ENCODE data around the gene IPCEF1.

GRCh38 chr6:154239392-154239791 is 117.2 kb downstream of the IPCEF1 start:
- TF ChIP-seq CTCF (conservative IDR thresholded peaks at IDR 0.05; ENCODE audit: low read depth, low read length) (no peak), POLR2A (IDR thresholded peaks at IDR 0.05; ENCODE audit: low read depth, low read length) (no peak), MAFK (IDR thresholded peaks at IDR 0.05; ENCODE audit: low read depth, low read length) (no peak), NFE2L2 (IDR thresholded peaks at IDR 0.05; ENCODE audit: low read depth, low read length) (no peak), CHD1 (IDR thresholded peaks at IDR 0.05; ENCODE audit: low read depth, low read length) (no peak), RAD21 (IDR thresholded peaks at IDR 0.05; ENCODE audit: low read length) (no peak)
